Measurements from ENCODE around the gene ARL13B.

GRCh38 chr3:93979850-93980676 lies at the start of gene ARL13B:
- TF ChIP-seq CTCF (conservative IDR thresholded peaks at IDR 0.05 in 1 of 2, IDR thresholded peaks at IDR 0.05 in 1 of 2; ENCODE audit: low read depth in 1 of 2, low read length in 2 of 2) (no peak), EZH2 (IDR thresholded peaks at IDR 0.05; ENCODE audit: low read length, missing control alignments) (no peak)

Data from fibroblast of lung (primary cell).